Measurements from ENCODE around the gene COQ4. TPM values are rescaled to one million over a fixed set of nuclear protein-coding genes. Genes with fewer than 3 reads are reported as not detected.
"Not testable (repeated sequence)": the region's sequence is repeated elsewhere in the genome, so short reads cannot be mapped to it uniquely, and the experiment has no call there.

COQ4 gene
- total RNA-seq, 1 donor from 2014 or later = 42.0 TPM

DNA sequence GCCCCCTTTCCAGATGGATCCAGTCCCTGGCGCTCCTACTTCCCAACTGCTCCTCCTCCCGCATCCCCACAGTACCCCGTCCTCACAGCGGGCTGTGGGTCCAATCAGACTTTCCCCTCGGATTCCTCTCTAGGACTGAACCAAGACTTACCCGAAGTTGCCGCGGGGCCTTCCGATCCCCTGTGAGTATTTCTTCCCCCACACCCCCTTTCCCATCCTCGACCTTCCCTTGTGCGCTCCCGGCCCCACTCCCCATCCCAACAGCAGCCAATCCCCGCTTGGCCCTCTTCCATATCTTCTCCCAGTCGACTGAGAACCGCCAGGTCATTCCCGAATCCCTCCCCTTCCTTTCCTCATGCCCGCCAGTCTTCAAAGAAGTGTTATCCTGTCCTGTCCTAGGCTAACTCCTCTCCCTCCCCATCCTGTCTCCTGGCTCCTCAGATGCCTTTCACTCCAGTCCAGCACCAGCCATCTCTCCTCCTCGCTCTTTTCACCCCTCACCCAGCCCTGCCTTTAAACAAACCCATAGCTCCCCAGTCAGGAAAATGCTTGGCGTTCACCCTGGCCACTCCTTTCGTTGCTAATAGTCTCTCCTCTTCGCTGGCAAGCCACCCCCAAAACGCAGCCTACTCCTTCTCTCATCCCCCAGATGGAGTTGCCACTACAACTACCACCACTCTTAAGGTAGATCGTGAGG is 45.9 kb upstream of the COQ4 start:
- Histone ChIP-seq H3K4me3 (peak overlapping the region; percentile 89 to 92), H3K27ac (peak overlapping the region; percentile 83), H3K36me3 (peaks cover 0 to 16% of the 10 kb centered on the region in 2 donors), H3K4me1 (peaks cover 40% of the 10 kb centered on the region), H3K9me3 (no peaks in the 10 kb centered on the region), H3K27me3 (no peaks in the 10 kb centered on the region)
- intact Hi-C loops (cut with DNase I) = no loop called here
- no peak for TF ChIP-seq POLR2AphosphoS5 (IDR thresholded peaks at IDR 0.05; ENCODE audit: insufficient read depth in 1 of 2, low read depth in 1 of 2)
- DNase-seq (ENCODE audit: extremely low spot score in 2 of 2) = no peak

DNA sequence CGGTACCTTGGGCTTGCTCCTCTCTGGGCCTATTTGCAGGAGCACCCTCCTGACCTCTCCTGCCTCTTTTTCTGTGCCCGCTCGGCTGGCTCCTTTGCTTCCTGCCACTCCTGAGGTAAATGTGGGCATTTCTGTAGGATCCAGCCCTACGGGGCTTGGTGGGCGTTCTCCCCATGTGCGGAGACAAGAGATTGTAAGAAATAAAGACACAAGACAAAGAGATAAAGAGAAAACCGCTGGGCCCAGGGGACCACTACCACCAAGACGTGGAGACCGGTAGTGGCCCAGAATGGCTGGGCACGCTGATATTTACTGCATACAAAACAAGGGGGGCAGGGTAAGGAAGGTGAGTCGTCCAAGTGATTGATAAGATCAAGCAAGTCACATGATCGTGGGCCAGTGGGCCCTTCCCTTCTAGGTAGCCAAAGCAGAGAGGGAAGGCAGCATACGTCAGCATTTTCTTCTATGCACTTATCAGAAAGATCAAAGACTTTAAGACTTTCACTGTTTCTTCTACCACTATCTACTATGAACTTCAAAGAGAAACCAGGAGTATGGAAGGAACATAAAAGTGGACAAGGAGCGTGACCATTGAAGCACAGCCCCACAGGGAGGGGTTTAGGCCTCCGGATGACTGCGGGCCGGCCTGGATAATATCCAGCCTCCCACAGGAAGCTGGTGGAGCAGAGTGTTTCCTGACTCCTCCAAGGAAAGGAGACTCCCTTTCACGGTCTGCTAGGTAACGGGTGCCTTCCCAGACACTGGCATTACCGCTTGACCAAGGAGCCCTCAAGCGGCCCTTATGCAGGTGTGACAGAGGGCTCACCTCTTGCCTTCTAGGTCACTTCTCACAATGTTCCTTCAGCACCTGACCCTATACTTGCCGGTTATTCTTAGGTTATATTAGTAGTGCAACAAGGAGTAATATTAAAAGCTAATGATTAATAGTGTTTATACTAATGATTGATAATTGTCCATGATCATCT is 43.3 kb upstream of the COQ4 start:
- H3K9me3 ChIP-seq; H3K27me3 ChIP-seq; H3K4me3 ChIP-seq; H3K27ac ChIP-seq; H3K36me3 ChIP-seq; intact Hi-C loops (cut with DNase I); DNase-seq (ENCODE audit: extremely low spot score in 2 of 2): not testable (repeated sequence)
- H3K4me1 ChIP-seq = peaks cover 24% of the 10 kb centered on the region

DNA sequence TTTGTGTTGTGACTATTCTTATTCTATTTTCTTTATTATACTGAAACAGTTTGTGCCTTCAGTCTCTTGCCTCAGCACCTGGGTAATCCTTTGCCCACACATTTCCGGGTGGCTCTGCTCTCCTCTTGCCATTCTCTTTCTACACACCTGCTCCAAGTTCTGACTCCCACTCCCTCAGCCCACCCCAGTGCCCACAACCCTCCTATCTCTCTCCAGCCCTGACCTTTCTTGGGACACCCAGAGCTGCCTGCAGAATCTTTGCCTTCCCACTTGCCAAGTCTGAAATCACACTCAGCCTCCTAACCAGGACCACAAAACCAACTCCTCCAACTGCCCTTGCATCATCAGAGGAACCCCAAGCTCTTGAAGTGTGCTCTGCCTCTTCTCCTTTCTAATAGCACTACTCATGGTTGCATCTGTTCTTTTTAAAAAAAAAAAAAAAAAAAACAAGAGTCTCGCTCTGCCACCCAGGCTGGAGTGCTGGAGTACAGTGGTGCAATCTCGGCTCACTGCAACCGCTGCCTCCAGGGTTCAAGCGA is 42.5 kb upstream of the COQ4 start:
- peaks cover 17% of the 10 kb centered on the region for H3K4me1 ChIP-seq
- H3K4me3 ChIP-seq = no peak overlapping the region
- no peaks in the 10 kb centered on the region for H3K27me3 ChIP-seq
- TF ChIP-seq POLR2A (IDR thresholded peaks at IDR 0.05) (no peak), POLR2AphosphoS5 (IDR thresholded peaks at IDR 0.05; ENCODE audit: insufficient read depth in 1 of 2, low read depth in 1 of 2) (no peak)
- TF ChIP-seq, protein P1, sequence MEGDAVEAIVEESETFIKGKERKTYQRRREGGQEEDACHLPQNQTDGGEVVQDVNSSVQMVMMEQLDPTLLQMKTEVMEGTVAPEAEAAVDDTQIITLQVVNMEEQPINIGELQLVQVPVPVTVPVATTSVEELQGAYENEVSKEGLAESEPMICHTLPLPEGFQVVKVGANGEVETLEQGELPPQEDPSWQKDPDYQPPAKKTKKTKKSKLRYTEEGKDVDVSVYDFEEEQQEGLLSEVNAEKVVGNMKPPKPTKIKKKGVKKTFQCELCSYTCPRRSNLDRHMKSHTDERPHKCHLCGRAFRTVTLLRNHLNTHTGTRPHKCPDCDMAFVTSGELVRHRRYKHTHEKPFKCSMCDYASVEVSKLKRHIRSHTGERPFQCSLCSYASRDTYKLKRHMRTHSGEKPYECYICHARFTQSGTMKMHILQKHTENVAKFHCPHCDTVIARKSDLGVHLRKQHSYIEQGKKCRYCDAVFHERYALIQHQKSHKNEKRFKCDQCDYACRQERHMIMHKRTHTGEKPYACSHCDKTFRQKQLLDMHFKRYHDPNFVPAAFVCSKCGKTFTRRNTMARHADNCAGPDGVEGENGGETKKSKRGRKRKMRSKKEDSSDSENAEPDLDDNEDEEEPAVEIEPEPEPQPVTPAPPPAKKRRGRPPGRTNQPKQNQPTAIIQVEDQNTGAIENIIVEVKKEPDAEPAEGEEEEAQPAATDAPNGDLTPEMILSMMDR (IDR thresholded peaks at IDR 0.05) = no peak
- intact Hi-C loops (cut with DNase I) = no loop called here
- no peak overlapping the region for H3K27ac ChIP-seq
- no peaks in the 10 kb centered on the region for H3K36me3 ChIP-seq
- no peaks in the 10 kb centered on the region for H3K9me3 ChIP-seq
- DNase-seq (ENCODE audit: extremely low spot score in 2 of 2) = no peak

DNA sequence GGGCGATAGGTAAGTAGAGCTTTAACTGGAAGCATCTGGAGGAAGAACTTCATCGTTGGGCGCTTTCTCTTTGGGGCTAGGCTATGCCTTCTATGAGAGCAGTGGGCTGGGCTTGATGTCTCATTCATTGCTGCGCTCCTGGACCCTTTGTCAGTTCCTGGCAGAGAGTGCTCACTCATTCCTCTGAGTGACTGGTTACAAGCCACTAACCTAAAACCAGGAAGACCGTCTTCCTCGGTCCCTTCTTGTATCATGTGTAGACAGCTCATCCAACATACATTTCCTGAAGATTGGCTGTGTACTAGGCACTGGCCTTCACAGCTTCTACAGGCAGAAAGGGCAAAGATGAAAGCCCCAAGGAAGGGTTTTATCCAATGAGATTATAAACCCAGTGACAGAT is 40.1 kb upstream of the COQ4 start:
- Histone ChIP-seq H3K36me3 (peaks cover 0 to 18% of the 10 kb centered on the region in 2 donors), H3K27me3 (no peaks in the 10 kb centered on the region), H3K4me3 (no peak overlapping the region), H3K27ac (no peak overlapping the region), H3K4me1 (peaks cover 4% of the 10 kb centered on the region), H3K9me3 (no peaks in the 10 kb centered on the region)
- TF ChIP-seq POLR2AphosphoS5 (IDR thresholded peaks at IDR 0.05; ENCODE audit: insufficient read depth in 1 of 2, low read depth in 1 of 2) (no peak), POLR2A (IDR thresholded peaks at IDR 0.05) (no peak)
- TF ChIP-seq, protein P1 (IDR thresholded peaks at IDR 0.05) = no peak
- intact Hi-C loops (cut with DNase I) = no loop called here
- DNase-seq (ENCODE audit: extremely low spot score in 2 of 2) = no peak

DNA sequence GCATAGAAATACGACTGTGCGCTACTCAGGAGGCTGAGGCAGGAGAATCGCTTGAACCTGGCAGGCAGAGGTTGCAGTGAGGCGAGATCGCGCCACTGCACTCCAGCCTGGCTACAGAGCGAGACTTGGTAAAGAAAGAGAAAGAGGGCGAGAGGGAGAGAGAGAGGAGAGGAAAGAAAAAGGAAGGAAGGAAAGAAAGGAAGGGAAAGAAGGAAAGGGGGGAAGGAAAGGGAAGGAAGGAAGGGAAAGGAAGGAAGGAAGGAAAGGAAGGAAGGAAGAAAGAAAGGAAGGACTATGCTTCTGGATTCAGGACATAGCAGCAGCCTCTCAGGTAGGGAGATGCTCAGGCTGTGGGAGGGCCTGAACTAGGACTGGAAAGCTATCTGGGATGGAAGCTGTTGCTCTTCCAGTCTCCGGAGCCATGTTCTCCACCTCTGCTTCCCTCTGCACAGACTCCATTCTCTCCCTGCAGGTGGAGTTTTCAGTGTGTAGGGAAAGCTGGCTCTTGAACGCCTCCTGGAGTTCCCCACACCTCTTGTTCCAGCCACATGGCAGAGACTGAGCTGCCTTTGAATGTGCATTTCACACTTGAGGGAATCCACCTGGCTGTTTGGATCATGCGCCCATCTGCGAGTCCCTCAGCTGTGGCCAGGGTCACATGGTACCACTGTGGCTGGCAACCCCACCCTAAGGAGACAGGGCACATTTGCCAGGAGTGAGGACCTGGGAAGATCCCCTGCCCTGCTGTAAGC is 37.4 kb upstream of the COQ4 start:
- Histone ChIP-seq H3K4me3 (no peak overlapping the region), H3K36me3 (peaks cover 0 to 23% of the 10 kb centered on the region in 2 donors)

More for the DNA sequence above, 37.4 kb upstream of the COQ4 start:
- TF ChIP-seq POLR2A (IDR thresholded peaks at IDR 0.05) (no peak), POLR2AphosphoS5 (IDR thresholded peaks at IDR 0.05; ENCODE audit: insufficient read depth in 1 of 2, low read depth in 1 of 2) (no peak)
- TF ChIP-seq, protein P1 (IDR thresholded peaks at IDR 0.05) = no peak
- intact Hi-C loops (cut with DNase I) = no loop called here
- Histone ChIP-seq H3K9me3 (no peaks in the 10 kb centered on the region), H3K4me1 (no peaks in the 10 kb centered on the region), H3K27me3 (no peaks in the 10 kb centered on the region), H3K27ac (no peak overlapping the region)
- DNase-seq (ENCODE audit: extremely low spot score in 2 of 2) = no peak
